Measurements from ENCODE around the gene METTL5. TPM values are rescaled to one million over a fixed set of nuclear protein-coding genes. Genes with fewer than 3 reads are reported as not detected.
A peak's percentile ranks its signal among the peaks of the same experiment; 100 is the strongest.

The METTL5 gene
- total RNA-seq, 2 experiments from 2014 or later: 103 to 111 TPM

GRCh38 chr2:169775765-169776164 is 48.9 kb downstream of the METTL5 start:
- Mint-ChIP-seq H3K9me3 (no peaks in the 10 kb centered on the region), H3K4me1 (ENCODE audit: low read depth) (no peaks in the 10 kb centered on the region), H3K36me3 (ENCODE audit: low read depth) (no peaks in the 10 kb centered on the region), H3K27ac (no peak overlapping the region), H3K27me3 (no peaks in the 10 kb centered on the region), H3K4me3 (no peak overlapping the region)
- no peak for DNase-seq
- intact Hi-C loops (cut with micrococcal nuclease): no loop called here
- ATAC-seq: no peak
- CTCF ChIA-PET: interaction anchor here (1.3 kb wide), 1 partner anchor 33 kb away, joined by 3 read pairs; no protein-coding TSS in a partner anchor
- no peak for TF ChIP-seq CTCF (IDR thresholded peaks at IDR 0.05)
- POLR2A ChIA-PET: no interaction called here

- ATAC-seq (no peak), DNase-seq (no peak)
- Mint-ChIP-seq H3K9me3 (no peaks in the 10 kb centered on the region), H3K4me3 (no peak overlapping the region), H3K27me3 (no peaks in the 10 kb centered on the region), H3K36me3 (ENCODE audit: low read depth) (no peaks in the 10 kb centered on the region), H3K4me1 (ENCODE audit: low read depth) (no peaks in the 10 kb centered on the region), H3K27ac (no peak overlapping the region)
- ChIA-PET POLR2A (no interaction called here), CTCF (interaction anchor here (1.3 kb wide), 1 partner anchor 33 kb away, joined by 3 read pairs; no protein-coding TSS in a partner anchor)
- intact Hi-C loops (cut with micrococcal nuclease): no loop called here
- TF ChIP-seq CTCF (IDR thresholded peaks at IDR 0.05): no peak
Observed at GRCh38 chr2:169775354-169775753, 49.4 kb downstream of the METTL5 start.

- no peak for DNase-seq
- Mint-ChIP-seq H3K36me3 (ENCODE audit: low read depth) (peaks cover 1% of the 10 kb centered on the region), H3K27me3 (peaks cover 13% of the 10 kb centered on the region), H3K4me3 (no peak overlapping the region), H3K4me1 (ENCODE audit: low read depth) (peaks cover 7% of the 10 kb centered on the region), H3K9me3 (no peaks in the 10 kb centered on the region), H3K27ac (no peak overlapping the region)
- POLR2A ChIA-PET: no interaction called here
- TF ChIP-seq CTCF (IDR thresholded peaks at IDR 0.05): no peak
- CTCF ChIA-PET: interaction anchor here (0.8 kb wide), 1 partner anchor 118 kb away, joined by 3 read pairs; no protein-coding TSS in a partner anchor
- ATAC-seq: no peak
- intact Hi-C loops (cut with micrococcal nuclease): no loop called here
Observed at GRCh38 chr2:169772651-169773050, 52.1 kb downstream of the METTL5 start.

- H3K9me3 Mint-ChIP-seq: no peaks in the 10 kb centered on the region
- peak; percentile 25 for ATAC-seq
- CTCF ChIA-PET: interaction anchor here (1.5 kb wide), 1 partner anchor 8 kb away, joined by 3 read pairs; no protein-coding TSS in a partner anchor
- H3K27ac Mint-ChIP-seq: no peak overlapping the region
- peaks cover 19% of the 10 kb centered on the region for H3K27me3 Mint-ChIP-seq
- TF ChIP-seq CTCF (IDR thresholded peaks at IDR 0.05): no peak
- POLR2A ChIA-PET: no interaction called here
- peaks cover 13% of the 10 kb centered on the region for H3K4me1 Mint-ChIP-seq (ENCODE audit: low read depth)
- no peak for DNase-seq
- H3K4me3 Mint-ChIP-seq: no peak overlapping the region
- peaks cover 1% of the 10 kb centered on the region for H3K36me3 Mint-ChIP-seq (ENCODE audit: low read depth)
- intact Hi-C loops (cut with micrococcal nuclease): no loop called here
Observed at GRCh38 chr2:169771612-169772011, 53.1 kb downstream of the METTL5 start.

GRCh38 chr2:169771021-169771420 is 53.7 kb downstream of the METTL5 start:
- POLR2A ChIA-PET: no interaction called here
- TF ChIP-seq CTCF (IDR thresholded peaks at IDR 0.05): no peak
- Mint-ChIP-seq H3K4me3 (no peak overlapping the region), H3K27ac (no peak overlapping the region), H3K4me1 (ENCODE audit: low read depth) (peaks cover 13% of the 10 kb centered on the region), H3K9me3 (no peaks in the 10 kb centered on the region), H3K27me3 (peaks cover 19% of the 10 kb centered on the region), H3K36me3 (ENCODE audit: low read depth) (peaks cover 1% of the 10 kb centered on the region)
- no peak for ATAC-seq
- DNase-seq: no peak
- CTCF ChIA-PET: interaction anchor here (1.1 to 1.5 kb wide), 2 partner anchors 9 to 113 kb away, joined by 3 read pairs; no protein-coding TSS in a partner anchor
- intact Hi-C loops (cut with micrococcal nuclease): no loop called here
